B cell (primary cell): ENCODE data around the gene TEAD1.

ENCODE experiments used
- EZH2 ChIP-seq: IDR thresholded peaks from 2 replicates; pipeline ENCODE4 v1.6.1; 2012; ENCODE audit warnings: borderline replicate concordance, low read depth, mild to moderate bottlenecking, moderate library complexity, low read length; ENCODE audit not compliant: insufficient read depth, poor library complexity, severe bottlenecking
- TF ChIP-seq, protein P1 (sequence below): fragments of 200-600 bp; IDR thresholded peaks from one replicate; pipeline ENCODE4 v1.8.0; 2022; ENCODE audit warnings: antibody characterized with exemption, mild to moderate bottlenecking

GRCh38 chr11:12808519-12808918, 134.3 kb downstream of the TEAD1 start:
- TF ChIP-seq, protein P1, sequence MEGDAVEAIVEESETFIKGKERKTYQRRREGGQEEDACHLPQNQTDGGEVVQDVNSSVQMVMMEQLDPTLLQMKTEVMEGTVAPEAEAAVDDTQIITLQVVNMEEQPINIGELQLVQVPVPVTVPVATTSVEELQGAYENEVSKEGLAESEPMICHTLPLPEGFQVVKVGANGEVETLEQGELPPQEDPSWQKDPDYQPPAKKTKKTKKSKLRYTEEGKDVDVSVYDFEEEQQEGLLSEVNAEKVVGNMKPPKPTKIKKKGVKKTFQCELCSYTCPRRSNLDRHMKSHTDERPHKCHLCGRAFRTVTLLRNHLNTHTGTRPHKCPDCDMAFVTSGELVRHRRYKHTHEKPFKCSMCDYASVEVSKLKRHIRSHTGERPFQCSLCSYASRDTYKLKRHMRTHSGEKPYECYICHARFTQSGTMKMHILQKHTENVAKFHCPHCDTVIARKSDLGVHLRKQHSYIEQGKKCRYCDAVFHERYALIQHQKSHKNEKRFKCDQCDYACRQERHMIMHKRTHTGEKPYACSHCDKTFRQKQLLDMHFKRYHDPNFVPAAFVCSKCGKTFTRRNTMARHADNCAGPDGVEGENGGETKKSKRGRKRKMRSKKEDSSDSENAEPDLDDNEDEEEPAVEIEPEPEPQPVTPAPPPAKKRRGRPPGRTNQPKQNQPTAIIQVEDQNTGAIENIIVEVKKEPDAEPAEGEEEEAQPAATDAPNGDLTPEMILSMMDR: no peak
- no peak for TF ChIP-seq EZH2
